Measurements from ENCODE around the gene CRB2.

GRCh38 chr9:123331346-123332060, 24.5 kb upstream of the CRB2 start:
- TF ChIP-seq FOXP2 (optimal IDR thresholded peaks at IDR 0.05; ENCODE audit: control extremely low read depth, extremely low read length, insufficient read depth) (no peak), POLR2AphosphoS5 (IDR thresholded peaks at IDR 0.05; ENCODE audit: borderline replicate concordance, low read depth, low read length) (no peak), EZH2 (IDR thresholded peaks at IDR 0.05) (no peak)
